Stomach (tissue), 9 donors: ENCODE data around the gene IGFALS. TPM values are rescaled to one million over a fixed set of nuclear protein-coding genes. Genes with fewer than 3 reads are reported as not detected.

Experiments
- DNase-seq, 2 donors: peaks; one replicate each; pipeline versions ENCODE4 v3.0.0 to v3.0.0-alpha.2; 2013 to 2019
- H3K27ac ChIP-seq, 5 donors: fragments of 200-600 bp in 4 of 5; sonication (generic) in 4 of 5; one replicate each; pipeline ENCODE4 v1.5.1; 2013 to 2019; ENCODE audit warnings: mild to moderate bottlenecking in 1 of 5, moderate library complexity in 1 of 5
- H3K27me3 ChIP-seq, 3 donors: fragments of 200-600 bp; sonication (generic); one replicate each; pipeline ENCODE4 v1.5.1; 2017 to 2019; ENCODE audit warnings: mixed run types in 1 of 3
- H3K36me3 ChIP-seq, 4 donors: fragments of 200-600 bp; sonication (generic); 1 replicate in 3 of 4; 2 replicates in 1 of 4; pipeline ENCODE4 v1.5.1; 2016 to 2019
- H3K4me1 ChIP-seq, 4 donors: fragments of 200-600 bp; sonication (generic); one replicate each; pipeline ENCODE4 v1.5.1; 2016 to 2019
- H3K4me3 ChIP-seq, 4 donors: fragments of 200-600 bp; sonication (generic) in 3 of 4; one replicate each; pipeline ENCODE4 v1.5.1; 2016 to 2019; ENCODE audit warnings: mild to moderate bottlenecking in 1 of 4
- H3K9me3 ChIP-seq, 4 donors: fragments of 200-600 bp; sonication (generic); one replicate each; pipeline ENCODE4 v1.5.1; 2016 to 2019
- EP300 ChIP-seq: sonication (generic); formaldehyde crosslinking; IDR thresholded peaks from one replicate; pipeline ENCODE4 v1.6.1; 2017; ENCODE audit warnings: antibody characterized with exemption
- POLR2A ChIP-seq, 4 donors: fragments of 450-650 bp; IDR thresholded peaks; one replicate each; pipeline ENCODE4 v1.6.1; 2016; ENCODE audit warnings: antibody characterized with exemption in 4 of 4, control low read depth in 2 of 4, mild to moderate bottlenecking in 1 of 4, moderate library complexity in 1 of 4
- POLR2AphosphoS5 ChIP-seq, 3 donors: sonication (generic); formaldehyde crosslinking; IDR thresholded peaks; one replicate each; pipeline ENCODE4 v1.6.1; 2016; ENCODE audit warnings: antibody characterized with exemption in 3 of 3
- WGBS, 5 donors: extraction: QIAGEN DNeasy Blood & Tissue Kit in 3 of 5; methylation state at CpG; one replicate each; pipeline versions ENCODE4 v1.1.5 to v1.1.7; 2013 to 2018; 5-methylcytosine and 5-hydroxymethylcytosine counted together
- intact Hi-C: fragments of 100-400 bp; cut with DNase I; formaldehyde crosslinking; loops from one replicate; pipeline ENCODE4 v1.15.1; 2023; ENCODE audit warnings: low total_unique reads
- polyA plus RNA-seq, 3 donors: library from polyadenylated mRNA; stranded (reverse); fragments of 200-250 nt; gene quantifications; one replicate each; pipeline ENCODE4 v1.2.3, GENCODE V29; 2013
- total RNA-seq, 5 donors: library from RNA; depleted of rRNA; stranded (reverse); fragments of >200 nt; gene quantifications; one replicate each; pipeline versions ENCODE4 v1.1.0 to v1.2.3, GENCODE V29; 2014 to 2016
- TF ChIP-seq, protein P1 (sequence below), 7 experiments: fragments of 450-650 bp in 4 of 7; fragments of 200-600 bp in 3 of 7; sonication (generic) in 3 of 7; IDR thresholded peaks; one replicate each; pipeline ENCODE4 v1.5.1; 2016 to 2019; ENCODE audit warnings: antibody characterized with exemption in 7 of 7, control low read depth in 2 of 7, mild to moderate bottlenecking in 1 of 7
- donor health status: healthy with polysubstance abuse.
- donor health status: Bipolar disorder and iron deficiency.
- donor health status: healthy.

Gene IGFALS
- total and polyA plus RNA-seq, 8 donors = 2.4 to 24.6 (median 7.1) TPM; not detected in 1

- WGBS, 5 donors = 90 to 99% (median 93%) methylated on average over 11 to 18 of the region's 18 CpGs
- peaks cover 0 to 16% (median 6%) of the 10 kb centered on the region in 4 donors for H3K4me1 ChIP-seq
- no peak for DNase-seq
- H3K27me3 ChIP-seq = no peaks in the 10 kb centered on the region
- H3K4me3 ChIP-seq = no peak overlapping the region
- TF ChIP-seq POLR2AphosphoS5 (IDR thresholded peaks at IDR 0.05) = no peak
- TF ChIP-seq, protein P1, sequence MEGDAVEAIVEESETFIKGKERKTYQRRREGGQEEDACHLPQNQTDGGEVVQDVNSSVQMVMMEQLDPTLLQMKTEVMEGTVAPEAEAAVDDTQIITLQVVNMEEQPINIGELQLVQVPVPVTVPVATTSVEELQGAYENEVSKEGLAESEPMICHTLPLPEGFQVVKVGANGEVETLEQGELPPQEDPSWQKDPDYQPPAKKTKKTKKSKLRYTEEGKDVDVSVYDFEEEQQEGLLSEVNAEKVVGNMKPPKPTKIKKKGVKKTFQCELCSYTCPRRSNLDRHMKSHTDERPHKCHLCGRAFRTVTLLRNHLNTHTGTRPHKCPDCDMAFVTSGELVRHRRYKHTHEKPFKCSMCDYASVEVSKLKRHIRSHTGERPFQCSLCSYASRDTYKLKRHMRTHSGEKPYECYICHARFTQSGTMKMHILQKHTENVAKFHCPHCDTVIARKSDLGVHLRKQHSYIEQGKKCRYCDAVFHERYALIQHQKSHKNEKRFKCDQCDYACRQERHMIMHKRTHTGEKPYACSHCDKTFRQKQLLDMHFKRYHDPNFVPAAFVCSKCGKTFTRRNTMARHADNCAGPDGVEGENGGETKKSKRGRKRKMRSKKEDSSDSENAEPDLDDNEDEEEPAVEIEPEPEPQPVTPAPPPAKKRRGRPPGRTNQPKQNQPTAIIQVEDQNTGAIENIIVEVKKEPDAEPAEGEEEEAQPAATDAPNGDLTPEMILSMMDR (IDR thresholded peaks at IDR 0.05) = no peak
- TF ChIP-seq POLR2A (IDR thresholded peaks at IDR 0.05) = no peak
- TF ChIP-seq EP300 = no peak
- H3K27ac ChIP-seq = no peak overlapping the region
- intact Hi-C loops = no loop called here
- no peaks in the 10 kb centered on the region for H3K9me3 ChIP-seq
- H3K36me3 ChIP-seq = peaks cover 35 to 100% (median 96%) of the 10 kb centered on the region in 4 donors
Measured at GRCh38 chr16:1758923-1759322, 34.6 kb downstream of the IGFALS start.

GRCh38 chr16:1757714-1758461 lies 35.6 kb downstream of the IGFALS start:
- Histone ChIP-seq H3K27me3 (no peaks in the 10 kb centered on the region), H3K4me3 (no peak overlapping the region), H3K36me3 (peaks cover 28 to 99% (median 94%) of the 10 kb centered on the region in 4 donors), H3K9me3 (no peaks in the 10 kb centered on the region), H3K4me1 (peaks cover 0 to 5% (median 2%) of the 10 kb centered on the region in 4 donors), H3K27ac (no peak overlapping the region)
- TF ChIP-seq POLR2A (IDR thresholded peaks at IDR 0.05) (no peak), EP300 (no peak), POLR2AphosphoS5 (IDR thresholded peaks at IDR 0.05) (no peak)
- TF ChIP-seq, protein P1 (IDR thresholded peaks at IDR 0.05) = no peak
- intact Hi-C loops = no loop called here
- 78 to 94% (median 91%) methylated on average over 21 to 37 of the region's 37 CpGs for WGBS, 5 donors
- peak in 1 of 2 donors; percentile 22 for DNase-seq

DNA sequence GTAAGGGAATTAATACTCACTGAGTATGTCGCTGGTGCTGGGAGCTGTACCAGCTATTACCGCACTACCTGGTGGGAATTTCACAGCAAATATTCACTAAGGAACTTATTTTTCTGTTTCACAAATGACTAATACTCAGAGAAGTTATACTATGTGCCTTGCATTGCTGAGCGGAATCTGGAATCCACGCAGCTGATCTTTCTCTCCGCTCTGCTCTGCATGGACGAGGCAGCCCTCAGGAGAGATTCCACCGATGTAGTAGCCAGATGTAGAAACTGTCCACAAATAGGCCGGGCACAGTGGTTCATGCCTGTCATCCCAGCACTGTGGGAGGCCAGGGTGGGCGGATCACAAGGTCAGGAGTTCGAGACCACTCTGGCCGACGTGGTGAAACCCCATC lies 39.3 kb downstream of the IGFALS start:
- H3K27ac ChIP-seq = no peak overlapping the region
- H3K4me1 ChIP-seq = no peaks in the 10 kb centered on the region
- WGBS, 5 donors = 92 to 96% (median 95%) methylated on average over 12 of the region's 12 CpGs
- intact Hi-C loops = no loop called here
- H3K4me3 ChIP-seq = no peak overlapping the region
- no peak for DNase-seq
- TF ChIP-seq POLR2A (IDR thresholded peaks at IDR 0.05) (no peak), POLR2AphosphoS5 (IDR thresholded peaks at IDR 0.05) (no peak), EP300 (no peak)
- TF ChIP-seq, protein P1 (IDR thresholded peaks at IDR 0.05) = no peak
- H3K9me3 ChIP-seq = no peaks in the 10 kb centered on the region
- H3K36me3 ChIP-seq = peaks cover 15 to 99% (median 94%) of the 10 kb centered on the region in 4 donors
- no peaks in the 10 kb centered on the region for H3K27me3 ChIP-seq

DNA sequence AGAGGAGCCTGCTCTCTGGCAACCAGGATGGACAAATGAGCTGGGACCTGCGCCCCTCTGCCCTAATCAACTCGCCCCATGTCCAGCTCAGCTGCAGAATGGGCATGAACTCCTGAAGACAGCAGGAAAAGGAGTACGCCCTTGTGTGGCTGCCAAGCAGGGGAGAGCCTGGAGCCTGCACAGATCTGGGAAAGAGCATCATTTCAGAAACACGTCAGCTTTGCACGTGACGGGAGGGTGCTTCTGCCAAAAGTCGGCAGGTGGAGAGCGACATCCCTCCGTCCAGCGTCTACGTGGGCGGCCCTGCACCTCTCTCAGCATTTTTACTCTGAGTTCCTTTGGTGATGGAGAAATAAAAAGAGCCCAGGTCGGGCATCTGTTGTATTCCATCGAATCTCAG lies 40.7 kb downstream of the IGFALS start:
- Histone ChIP-seq H3K4me1 (no peaks in the 10 kb centered on the region), H3K36me3 (peaks cover 29 to 99% (median 94%) of the 10 kb centered on the region in 4 donors)
- no peak for DNase-seq

More for the DNA sequence above, 40.7 kb downstream of the IGFALS start:
- TF ChIP-seq POLR2A (IDR thresholded peaks at IDR 0.05) (no peak), POLR2AphosphoS5 (IDR thresholded peaks at IDR 0.05) (no peak), EP300 (no peak)
- TF ChIP-seq, protein P1 (IDR thresholded peaks at IDR 0.05) = no peak
- H3K27ac ChIP-seq = no peak overlapping the region
- no peak overlapping the region for H3K4me3 ChIP-seq
- 89 to 98% (median 97%) methylated on average over 14 of the region's 14 CpGs for WGBS, 5 donors
- intact Hi-C loops = no loop called here
- H3K27me3 ChIP-seq = no peaks in the 10 kb centered on the region
- H3K9me3 ChIP-seq = no peaks in the 10 kb centered on the region
